ENCODE results near the gene MMEL1.

- TF ChIP-seq CTCF (conservative IDR thresholded peaks at IDR 0.05 in 1 of 2, IDR thresholded peaks at IDR 0.05 in 1 of 2; ENCODE audit: low read depth in 1 of 2, low read length in 2 of 2) (no peak), EZH2 (IDR thresholded peaks at IDR 0.05; ENCODE audit: low read length, missing control alignments) (no peak)
These were observed 6.4 kb upstream of the MMEL1 start for GRCh38 chr1:2639203-2639602.

Measured in fibroblast of lung (primary cell).